GF-D8 (cell line): Measurements from ENCODE around the gene CDH6.
"Not testable (repeated sequence)": the region's sequence is repeated elsewhere in the genome, so short reads cannot be mapped to it uniquely, and the experiment has no call there.

Experiments used
- DNase-seq: peaks from one replicate; lab custom pipeline; 2025; lab: John Stamatoyannopoulos, UW

CDH6 gene

DNA sequence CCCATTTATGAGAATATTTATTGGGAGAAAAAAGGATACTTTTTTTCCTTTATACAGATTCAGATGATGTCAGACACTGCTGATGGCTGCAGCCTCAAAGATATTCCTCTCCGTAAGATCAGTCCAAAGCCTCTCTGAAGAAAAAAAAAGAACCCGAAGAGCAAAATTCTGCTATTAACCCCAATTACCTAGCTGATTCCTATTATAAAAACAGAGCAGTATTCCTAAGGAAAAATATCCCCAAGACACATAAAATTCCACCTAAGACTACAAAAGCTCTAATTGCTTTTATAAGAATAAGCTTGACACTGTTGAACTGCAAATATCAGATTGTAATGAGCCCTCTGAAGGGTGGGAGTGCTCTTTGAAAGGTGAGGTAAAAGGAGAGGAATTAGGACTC lies 138.7 kb downstream of the CDH6 start:
- DNase-seq = no peak

DNA sequence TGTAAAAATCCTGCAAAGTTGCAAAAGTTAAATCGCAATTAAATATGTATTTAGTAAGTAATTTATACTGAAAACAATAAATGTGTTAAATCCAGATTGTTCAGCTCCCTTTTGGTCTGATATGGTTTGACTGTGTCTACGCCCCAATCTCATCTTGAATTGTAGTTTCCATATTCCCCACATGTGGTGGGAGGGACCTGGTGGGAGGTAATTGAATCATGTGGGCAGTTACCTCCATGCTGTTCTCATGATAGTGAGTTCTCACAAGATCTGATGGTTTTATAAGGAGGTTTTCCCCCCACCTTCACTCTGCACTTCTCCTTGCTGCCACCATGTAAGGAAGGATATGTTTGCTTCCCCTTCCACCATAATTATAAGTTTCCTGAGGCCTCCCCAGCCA lies 140.0 kb downstream of the CDH6 start:
- DNase-seq = no peak

DNA sequence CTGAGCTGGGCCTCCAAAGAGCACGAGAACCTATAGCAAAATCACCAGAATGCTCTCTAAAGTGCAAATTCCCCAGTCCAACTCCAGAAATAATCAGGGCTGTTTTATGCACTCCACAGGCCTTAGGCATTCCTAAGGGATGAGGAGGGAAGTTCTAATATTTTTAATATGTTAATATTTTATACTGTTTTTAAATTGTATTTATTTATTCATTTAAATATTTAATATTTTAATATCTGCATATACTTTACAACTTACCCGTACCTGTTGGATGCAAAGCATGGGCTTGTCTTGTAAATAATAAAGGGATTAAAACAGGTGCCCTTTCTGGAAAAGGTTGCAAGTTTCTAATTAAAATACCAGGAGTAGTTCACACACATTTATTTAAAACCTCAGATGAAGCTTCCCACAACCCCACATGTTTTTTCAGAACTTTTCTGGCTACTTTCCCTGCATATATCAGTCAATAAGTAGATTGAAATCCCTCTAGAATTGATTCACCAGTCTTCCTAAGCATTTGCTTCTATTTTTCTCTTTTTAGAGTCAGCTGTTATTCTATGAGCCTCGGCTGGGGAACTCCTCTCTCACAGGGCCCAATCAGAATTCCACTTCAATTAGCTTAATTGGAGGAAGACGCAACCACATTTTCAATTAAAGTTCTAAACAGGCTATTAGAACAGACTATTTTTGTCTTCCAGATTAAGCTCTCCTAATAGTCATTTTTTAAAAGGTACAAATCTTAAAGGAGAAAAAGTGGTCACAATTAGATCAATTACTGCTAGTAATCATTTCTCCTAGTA lies 140.8 kb downstream of the CDH6 start:
- DNase-seq = no peak

GRCh38 chr5:31335456-31335855 lies 142.0 kb downstream of the CDH6 start:
- no peak for DNase-seq

- DNase-seq = no peak
These were observed 150.5 kb downstream of the CDH6 start for GRCh38 chr5:31343946-31344345.

DNA sequence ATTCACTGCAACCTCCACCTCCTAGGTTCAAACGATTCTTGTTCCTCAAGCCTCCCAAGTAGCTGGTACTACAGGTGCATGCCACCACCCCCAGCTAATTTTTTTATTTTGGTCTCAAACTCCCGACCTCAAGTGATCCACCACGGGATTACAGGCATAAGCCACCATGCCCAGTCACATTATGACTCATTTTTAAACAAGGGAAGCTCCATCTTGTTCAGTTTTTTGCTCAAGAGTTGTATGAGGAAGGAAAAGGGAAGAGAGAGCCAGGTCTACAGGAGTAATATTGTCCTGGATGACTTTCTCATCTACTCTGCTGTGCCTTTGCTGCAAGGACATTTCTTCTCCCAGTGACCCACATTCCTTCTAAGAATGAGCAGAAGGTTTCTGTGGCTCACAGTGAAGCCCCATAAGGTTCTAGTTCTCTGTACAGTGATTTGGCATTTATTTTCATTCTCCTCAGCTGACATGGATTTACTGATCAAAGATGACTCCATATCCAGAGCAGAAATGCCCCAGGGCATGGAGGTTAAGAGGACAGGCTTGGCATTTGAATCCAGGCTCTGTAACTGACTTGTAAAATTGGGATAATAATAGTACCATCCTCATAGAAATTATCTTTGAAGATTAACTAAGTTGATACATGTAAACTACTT lies 153.5 kb downstream of the CDH6 start:
- DNase-seq = no peak

DNA sequence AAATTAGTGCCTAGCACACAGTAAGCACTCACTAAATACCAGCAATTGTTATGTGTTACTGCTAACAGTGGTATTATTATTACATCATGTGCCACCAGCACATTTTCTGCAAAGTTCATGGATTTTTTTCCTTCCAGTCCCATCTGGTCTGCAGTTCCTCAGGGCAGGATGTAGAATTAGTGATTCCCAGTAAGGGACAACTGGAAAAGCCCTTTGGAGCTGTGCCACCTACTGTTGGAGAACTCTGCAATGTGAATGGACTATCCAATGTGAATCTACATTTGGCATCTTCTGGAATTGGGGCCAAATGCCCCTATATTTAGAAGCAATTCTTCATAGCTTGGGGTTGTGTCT lies 154.0 kb downstream of the CDH6 start:
- no peak for DNase-seq

- DNase-seq = no peak
These were observed 156.9 kb downstream of the CDH6 start for GRCh38 chr5:31350395-31350794.

- no peak for DNase-seq
These were observed 161.9 kb downstream of the CDH6 start for GRCh38 chr5:31355337-31355736.

- DNase-seq = no peak
These were observed 163.6 kb downstream of the CDH6 start for GRCh38 chr5:31357038-31357437.

DNA sequence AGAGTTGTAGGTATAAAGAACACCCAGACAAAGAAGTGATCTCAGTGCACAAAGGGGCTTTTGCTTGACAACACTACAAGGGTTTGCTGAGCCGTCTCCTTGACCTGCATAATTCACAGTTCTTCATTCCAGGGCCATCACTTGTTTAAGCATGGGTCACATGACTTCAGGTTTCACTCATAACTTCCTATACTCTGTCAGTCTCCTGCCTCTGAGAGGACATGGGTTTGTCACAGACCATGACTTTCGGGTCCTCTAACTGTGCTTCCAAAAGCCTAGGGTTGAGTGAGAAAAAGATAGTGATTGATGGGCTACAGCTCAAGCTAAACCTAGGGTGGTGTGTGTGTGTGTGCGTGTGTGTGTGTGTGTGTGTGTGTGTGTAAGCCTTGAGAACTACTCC lies 166.4 kb downstream of the CDH6 start:
- DNase-seq = no peak

- DNase-seq = no peak
These were observed 167.7 kb downstream of the CDH6 start for GRCh38 chr5:31361234-31361633.

DNA sequence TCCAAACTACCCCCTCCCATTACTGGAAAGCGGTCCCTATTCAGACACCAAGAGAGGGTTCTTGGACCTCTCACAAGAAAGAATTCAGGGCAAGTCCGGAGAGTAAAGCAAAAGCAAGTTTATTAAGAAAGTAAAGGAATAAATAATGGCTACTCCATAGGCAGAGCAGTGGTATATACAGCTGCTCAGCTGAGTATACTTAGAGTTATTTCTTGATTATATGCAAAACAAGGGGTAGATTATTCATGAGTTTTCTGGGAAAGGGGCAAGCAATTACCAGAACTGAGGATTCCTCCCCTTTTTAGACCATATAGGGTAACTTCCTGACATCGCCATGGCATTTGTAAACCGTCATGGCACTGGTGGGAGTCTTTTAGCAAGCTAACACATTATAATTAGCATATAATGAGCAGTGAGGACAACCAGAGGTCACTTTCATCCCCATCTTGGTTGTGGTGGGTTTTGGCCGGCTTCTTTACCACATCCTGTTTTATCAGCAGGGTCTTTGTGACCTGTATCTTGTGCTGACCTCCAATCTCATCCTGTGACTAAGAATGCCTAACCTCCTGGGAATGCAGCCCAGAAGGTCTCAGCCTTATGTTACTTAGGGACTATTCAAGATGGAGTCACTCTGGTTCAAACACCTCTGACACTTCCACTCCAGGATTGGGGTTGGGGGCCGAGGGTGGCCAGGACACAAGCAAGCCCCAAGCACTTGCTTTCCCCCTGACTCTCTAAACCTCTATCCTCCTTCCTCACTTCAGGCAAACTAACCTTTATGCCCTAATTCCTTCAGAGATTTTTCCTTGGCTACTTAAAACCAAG lies 168.4 kb downstream of the CDH6 start:
- DNase-seq = not testable (repeated sequence)

- no peak for DNase-seq
These were observed 169.0 kb downstream of the CDH6 start for GRCh38 chr5:31362529-31362900.

GRCh38 chr5:31362931-31363568 lies 169.6 kb downstream of the CDH6 start:
- DNase-seq = peak; percentile 40

- no peak for DNase-seq
These were observed 171.6 kb downstream of the CDH6 start for GRCh38 chr5:31364881-31365636.

DNA sequence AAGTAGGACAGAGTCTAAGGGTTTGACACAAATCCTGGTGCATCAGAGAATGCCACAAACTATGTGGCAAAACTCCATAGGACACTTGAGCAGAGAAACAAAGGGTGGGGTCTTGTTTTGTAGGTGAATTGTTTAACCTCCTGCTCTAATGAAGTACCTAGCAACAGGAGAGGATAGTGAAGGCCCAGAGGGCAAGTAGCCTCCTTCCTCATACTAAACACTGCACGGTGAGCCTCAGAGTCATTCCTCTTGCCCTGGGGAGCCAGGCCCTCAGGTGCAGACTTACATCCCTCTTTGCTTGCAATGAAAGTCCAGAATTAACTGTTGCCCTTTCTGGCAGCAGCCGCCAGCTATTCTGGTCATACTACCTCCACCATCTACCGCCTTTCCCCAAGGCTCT lies 172.3 kb downstream of the CDH6 start:
- DNase-seq = no peak

GRCh38 chr5:31366941-31367340 lies 173.5 kb downstream of the CDH6 start:
- DNase-seq = no peak

GRCh38 chr5:31372124-31372523 lies 178.6 kb downstream of the CDH6 start:
- no peak for DNase-seq

GRCh38 chr5:31375999-31376720 lies 182.7 kb downstream of the CDH6 start:
- no peak for DNase-seq
